ENCODE measurements around the gene DCUN1D2.

The DCUN1D2 gene

DNA sequence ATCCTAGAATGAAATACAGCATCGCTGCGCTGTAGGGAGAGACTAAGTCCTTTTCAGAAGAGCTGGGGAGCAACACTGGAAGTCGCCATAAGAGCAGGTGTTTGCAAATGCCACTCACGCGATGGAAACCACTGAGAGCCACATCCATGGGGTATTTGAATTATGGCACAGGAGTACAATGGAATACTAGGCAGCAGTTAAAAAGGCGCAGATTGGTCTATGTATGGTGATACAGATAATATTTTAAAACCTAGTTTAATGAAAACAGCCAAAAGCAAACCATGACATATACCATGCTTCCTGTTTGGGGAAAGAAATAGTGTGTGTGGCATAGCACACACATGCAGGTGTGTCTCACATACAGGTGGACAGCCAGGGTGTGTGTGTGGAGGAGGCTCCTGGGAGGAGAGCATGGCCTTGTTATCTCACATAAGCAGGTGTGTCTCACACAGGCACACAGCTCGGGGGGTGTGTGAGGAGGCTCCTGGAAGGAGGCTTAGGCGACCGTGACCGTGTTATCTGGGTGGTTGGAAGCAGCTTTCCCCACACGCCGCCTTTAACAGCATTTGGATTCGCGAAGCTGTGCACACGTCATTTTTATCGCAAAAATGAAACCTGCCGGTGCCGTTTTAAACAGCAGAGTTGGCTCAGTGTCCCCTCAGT lies 70.8 kb downstream of the DCUN1D2 start:
- DNase-seq (ENCODE audit: low spot score), result no peak
- no peak overlapping the region for H3K4me3 ChIP-seq
- TF ChIP-seq, protein P1, sequence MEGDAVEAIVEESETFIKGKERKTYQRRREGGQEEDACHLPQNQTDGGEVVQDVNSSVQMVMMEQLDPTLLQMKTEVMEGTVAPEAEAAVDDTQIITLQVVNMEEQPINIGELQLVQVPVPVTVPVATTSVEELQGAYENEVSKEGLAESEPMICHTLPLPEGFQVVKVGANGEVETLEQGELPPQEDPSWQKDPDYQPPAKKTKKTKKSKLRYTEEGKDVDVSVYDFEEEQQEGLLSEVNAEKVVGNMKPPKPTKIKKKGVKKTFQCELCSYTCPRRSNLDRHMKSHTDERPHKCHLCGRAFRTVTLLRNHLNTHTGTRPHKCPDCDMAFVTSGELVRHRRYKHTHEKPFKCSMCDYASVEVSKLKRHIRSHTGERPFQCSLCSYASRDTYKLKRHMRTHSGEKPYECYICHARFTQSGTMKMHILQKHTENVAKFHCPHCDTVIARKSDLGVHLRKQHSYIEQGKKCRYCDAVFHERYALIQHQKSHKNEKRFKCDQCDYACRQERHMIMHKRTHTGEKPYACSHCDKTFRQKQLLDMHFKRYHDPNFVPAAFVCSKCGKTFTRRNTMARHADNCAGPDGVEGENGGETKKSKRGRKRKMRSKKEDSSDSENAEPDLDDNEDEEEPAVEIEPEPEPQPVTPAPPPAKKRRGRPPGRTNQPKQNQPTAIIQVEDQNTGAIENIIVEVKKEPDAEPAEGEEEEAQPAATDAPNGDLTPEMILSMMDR (IDR thresholded peaks at IDR 0.05), result no peak
- no peak overlapping the region for H3K27ac ChIP-seq

DNA sequence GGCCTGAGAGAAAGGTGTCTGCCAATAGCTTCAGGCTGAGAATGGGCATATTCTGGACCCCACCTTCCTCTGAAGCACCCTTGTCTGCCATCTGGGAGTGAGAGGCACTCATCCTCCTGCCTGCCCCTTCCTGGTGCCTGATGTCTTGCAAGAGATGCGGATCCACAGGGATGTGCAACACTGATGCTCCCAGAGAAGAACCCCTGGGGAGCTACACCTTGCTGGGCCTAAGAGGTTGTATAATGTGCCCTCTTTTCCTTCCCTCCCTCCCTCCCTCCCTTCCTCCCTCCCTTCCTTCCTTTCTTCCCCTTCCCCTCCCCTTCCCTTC lies 71.8 kb downstream of the DCUN1D2 start:
- Histone ChIP-seq H3K4me3 (no peak overlapping the region), H3K27ac (no peak overlapping the region)
- TF ChIP-seq, protein P1 (IDR thresholded peaks at IDR 0.05), result no peak
- peak; percentile 61 for DNase-seq (ENCODE audit: low spot score)

DNA sequence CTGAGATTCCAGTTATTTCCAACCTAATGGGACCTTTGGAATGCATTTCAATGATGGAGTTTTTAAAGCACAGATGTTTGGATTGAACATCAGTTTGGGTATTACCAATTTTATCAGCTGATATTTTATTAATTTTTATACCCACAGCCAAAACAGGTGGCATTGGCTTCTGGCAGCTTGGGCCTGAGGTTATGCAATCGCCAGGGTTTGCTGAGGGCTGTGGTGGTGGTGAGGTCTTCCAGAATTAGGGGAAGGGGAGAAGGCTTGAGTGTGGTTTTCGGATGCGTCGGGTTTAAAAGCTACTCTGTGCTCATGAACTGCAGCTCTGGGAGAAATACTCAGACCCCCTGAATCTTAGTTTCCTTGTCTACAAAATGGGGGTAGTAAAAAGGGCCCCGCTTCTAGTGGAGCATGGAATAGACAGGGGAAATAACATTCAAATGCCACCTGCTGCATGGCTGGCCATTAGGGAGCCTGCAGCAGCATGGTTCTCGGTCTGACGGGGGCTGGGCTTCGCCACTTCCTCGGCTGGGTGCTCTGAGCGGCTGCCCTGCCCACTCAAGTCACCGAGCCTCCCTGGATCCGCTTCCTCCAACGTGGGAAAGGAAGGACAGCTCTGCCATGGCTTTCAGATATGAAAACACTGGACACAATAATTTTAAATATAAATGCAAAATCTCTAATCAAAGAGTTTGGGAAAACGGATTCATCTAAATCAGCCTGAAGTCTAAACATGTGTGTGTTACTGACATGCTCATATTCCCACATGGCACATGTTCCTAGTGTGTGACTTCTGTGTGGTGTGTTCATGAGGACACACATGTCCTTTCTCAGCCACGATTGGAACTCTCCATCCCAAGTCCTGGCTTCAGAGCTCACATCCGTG lies 72.4 kb downstream of the DCUN1D2 start:
- no peak overlapping the region for H3K4me3 ChIP-seq
- no peak for DNase-seq (ENCODE audit: low spot score)

DNA sequence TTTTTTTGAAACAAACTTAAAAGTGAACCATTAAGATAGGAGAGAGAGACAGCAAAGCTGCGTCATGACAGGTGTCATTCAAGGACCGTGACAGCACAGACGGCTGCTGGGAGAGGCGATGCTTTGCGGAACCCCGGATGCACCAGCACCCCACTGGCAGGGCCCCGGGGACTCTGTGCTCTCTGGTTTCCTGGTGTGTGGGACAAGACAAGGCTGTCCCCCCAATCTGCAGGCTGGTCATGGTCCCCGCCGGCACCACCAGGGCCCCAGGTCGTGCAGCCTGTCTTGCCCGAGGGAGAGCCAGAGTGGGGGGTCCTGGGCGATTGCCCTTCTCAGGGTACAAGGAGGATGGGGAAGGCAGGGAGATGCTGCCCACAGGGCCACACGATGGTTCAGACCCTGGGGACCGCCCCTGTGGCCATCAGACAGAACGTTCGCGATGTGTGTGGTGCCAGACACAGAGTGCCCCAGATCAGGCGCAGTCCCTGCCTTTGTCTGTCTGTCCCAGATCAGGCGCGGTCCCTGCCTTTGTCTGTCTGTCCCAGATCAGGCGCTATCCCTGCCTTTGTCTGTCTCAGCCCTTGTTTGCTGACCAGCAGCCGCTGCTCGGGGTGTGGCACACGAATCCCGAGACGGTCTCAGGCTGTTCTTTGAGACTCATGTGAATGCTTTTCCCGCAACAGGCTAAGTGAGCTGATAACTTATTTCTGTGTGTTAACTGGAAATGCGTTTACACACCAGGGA lies 73.3 kb downstream of the DCUN1D2 start:
- Histone ChIP-seq H3K27ac (no peak overlapping the region), H3K4me3 (no peak overlapping the region)
- TF ChIP-seq, protein P1 (IDR thresholded peaks at IDR 0.05), result no peak
- peak; percentile 67 for DNase-seq (ENCODE audit: low spot score)

More for the DNA sequence above, 72.4 kb downstream of the DCUN1D2 start:
- H3K27ac ChIP-seq, result no peak overlapping the region
- TF ChIP-seq, protein P1 (IDR thresholded peaks at IDR 0.05), result no peak

DNA sequence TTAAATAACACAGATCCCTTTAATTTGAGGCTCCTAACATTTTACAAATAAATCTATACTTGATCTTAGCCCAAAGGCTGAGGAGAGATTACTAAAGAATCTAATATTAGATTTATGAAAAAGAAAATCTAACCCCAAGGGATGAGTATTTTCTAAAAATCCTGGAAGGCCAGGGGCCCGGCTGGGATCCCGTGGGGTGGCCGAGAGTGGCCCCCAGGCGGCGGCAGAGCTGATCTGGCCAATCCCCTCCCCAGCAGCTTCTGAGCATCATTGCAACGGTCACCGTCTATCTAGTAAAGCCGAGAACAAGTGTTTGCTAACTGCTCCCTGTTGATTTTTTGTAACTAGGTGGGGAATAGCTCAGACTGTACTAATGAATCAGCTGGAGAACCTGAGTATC lies 74.7 kb downstream of the DCUN1D2 start:
- H3K27ac ChIP-seq, result peak overlapping the region; percentile 57 to 94
- TF ChIP-seq, protein P1 (IDR thresholded peaks at IDR 0.05), result no peak
- no peak overlapping the region for H3K4me3 ChIP-seq
- no peak for DNase-seq (ENCODE audit: low spot score)

DNA sequence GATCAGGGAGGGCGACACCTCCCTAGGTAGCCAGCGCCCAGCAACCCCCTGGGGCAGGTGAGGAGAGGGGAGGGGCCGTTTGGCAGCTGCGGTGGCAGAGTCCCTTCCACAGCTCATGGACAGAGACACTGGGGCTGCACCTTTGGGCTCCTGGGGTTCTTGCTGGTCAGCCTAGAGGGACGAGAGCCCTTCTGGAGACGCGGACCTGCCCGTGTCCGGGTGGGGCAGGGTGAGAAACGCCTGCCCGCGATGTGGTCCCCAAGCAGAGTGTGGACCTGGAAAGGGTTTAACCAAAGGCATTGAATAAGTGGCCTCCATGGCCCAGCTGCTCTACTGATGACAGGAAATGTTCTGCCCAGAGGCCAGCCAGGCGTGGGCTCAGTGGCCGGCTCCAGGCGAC lies 75.5 kb downstream of the DCUN1D2 start:
- peak; percentile 66 for DNase-seq (ENCODE audit: low spot score)
- no peak overlapping the region for H3K4me3 ChIP-seq
- TF ChIP-seq, protein P1 (IDR thresholded peaks at IDR 0.05), result no peak
- H3K27ac ChIP-seq, result peak overlapping the region; percentile 94 to 98

Data from coronary artery (tissue), 2 donors.